CD4-positive, alpha-beta T cell treated with Interferon alpha-2 for 1 hour (primary cell): ENCODE results near the gene ZFYVE27.

Source experiments
- DNase-seq, 2 donors: peaks; one replicate each; pipeline ENCODE4 v3.0.0-alpha.2; 2020 to 2022

Gene ZFYVE27

DNA sequence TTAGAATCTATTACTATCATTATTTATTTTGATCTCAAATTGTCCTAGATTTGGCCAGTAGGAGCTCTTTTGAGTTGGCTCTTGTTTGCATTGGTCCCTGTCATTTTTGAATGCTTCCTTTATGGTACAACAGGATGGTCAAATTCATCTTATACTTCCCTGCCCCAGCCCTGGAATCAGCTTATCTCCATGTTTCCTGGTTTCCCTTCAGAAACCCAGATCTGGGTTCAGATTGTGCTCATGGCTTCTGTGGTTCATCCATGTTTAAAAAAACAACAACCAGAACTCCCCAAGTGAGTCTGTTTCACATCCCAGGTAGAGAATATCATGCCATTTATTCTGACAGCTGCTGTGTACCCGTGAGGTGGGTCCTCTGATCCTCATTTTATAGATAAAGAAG is 10.6 kb downstream of the ZFYVE27 start:
- no peak for DNase-seq

DNA sequence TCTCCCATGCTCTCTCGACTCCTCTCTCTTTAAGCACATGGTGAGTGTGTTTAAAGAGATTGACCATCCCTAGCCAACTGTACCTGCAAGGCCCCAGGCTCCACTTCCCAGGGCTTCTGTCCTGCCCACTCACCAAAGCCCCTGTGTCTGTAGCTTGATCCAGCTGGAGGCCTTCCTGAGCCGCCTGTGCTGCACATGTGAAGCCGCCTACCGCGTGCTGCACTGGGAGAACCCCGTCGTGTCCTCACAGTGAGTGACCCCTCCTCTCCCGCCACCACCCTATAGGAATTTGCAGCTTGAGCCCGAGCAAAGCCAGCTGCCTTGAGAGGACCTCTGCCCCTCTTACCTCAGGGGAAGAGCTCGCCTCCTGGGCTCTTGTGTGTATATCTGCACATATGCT is 11.2 kb downstream of the ZFYVE27 start:
- DNase-seq, result no peak

DNA sequence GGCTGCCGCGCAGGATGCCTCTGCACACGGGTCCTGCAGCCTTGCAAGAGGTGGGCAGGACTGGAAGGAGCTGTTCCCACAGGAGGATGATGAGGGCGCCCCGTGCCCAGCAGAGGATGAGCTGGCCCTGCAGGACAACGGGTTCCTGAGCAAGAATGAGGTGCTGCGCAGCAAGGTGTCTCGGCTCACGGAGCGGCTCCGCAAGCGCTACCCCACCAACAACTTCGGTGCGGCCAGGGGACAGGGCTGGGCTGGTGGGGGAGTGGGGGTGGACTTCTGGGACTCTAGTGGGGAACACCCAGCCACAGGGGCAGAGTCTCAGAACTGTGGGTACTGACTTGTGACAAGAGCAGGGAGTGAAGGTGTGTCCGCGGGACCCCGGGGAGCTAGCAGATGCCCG is 16.0 kb downstream of the ZFYVE27 start:
- DNase-seq, result no peak

DNA sequence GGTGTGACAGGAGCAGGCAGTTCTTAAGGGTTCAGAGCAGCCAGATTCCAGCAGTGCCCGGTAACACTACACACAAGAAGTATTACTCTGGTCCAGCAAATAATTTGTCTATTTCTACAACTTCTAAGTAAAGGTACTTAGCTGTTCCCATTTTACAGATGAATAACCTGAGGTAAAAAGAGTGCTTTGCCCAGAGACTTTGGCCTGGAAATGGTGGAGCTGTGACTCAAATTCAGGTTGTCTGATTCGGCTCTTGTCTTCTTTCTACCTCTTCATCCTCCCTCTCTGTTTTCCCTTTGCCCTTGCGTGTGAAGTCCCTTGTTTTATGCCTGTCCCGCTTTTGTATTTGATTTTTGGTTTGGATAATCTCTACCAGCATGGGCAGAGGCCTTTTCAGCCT is 17.8 kb downstream of the ZFYVE27 start:
- DNase-seq, result no peak

DNA sequence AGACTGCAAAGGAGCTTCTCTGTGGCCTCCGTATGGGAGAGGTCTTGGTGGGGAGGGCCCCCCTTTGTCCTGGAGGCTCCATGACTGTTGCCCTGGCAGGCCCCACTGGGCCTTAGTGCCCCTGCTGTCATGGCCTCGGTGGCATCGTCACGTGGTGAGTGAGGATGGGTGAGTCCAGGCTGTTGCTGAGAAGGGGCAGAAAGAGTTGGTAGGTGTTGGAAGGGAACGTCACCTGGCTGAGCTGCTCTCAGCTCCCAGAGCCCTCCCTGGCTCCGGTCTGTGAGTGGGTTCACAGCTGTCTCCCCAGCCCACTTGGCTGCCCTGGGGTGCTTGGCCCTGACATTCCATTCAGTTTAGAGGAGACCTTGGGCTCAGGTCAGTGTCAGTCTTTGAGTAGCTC is 18.8 kb downstream of the ZFYVE27 start:
- DNase-seq, result no peak

DNA sequence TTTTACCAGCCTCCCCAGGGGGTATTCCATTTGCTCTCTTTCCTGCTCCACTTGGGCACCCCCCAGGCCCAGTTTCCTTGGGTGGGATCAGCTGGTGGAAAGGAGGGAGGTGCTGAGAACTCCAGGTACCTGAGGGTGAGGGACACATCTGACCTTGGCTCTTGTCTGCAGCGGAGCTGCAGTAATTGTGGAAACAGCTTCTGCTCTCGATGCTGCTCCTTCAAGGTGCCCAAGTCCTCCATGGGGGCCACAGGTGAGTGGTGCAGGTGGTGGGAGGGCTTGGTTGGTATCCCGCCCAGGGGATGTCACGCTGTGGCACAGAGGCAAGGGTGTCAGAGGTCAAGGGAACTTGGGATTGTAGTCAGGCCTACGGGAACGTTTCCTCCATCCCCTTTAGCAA is 20.5 kb downstream of the ZFYVE27 start:
- DNase-seq, result no peak

DNA sequence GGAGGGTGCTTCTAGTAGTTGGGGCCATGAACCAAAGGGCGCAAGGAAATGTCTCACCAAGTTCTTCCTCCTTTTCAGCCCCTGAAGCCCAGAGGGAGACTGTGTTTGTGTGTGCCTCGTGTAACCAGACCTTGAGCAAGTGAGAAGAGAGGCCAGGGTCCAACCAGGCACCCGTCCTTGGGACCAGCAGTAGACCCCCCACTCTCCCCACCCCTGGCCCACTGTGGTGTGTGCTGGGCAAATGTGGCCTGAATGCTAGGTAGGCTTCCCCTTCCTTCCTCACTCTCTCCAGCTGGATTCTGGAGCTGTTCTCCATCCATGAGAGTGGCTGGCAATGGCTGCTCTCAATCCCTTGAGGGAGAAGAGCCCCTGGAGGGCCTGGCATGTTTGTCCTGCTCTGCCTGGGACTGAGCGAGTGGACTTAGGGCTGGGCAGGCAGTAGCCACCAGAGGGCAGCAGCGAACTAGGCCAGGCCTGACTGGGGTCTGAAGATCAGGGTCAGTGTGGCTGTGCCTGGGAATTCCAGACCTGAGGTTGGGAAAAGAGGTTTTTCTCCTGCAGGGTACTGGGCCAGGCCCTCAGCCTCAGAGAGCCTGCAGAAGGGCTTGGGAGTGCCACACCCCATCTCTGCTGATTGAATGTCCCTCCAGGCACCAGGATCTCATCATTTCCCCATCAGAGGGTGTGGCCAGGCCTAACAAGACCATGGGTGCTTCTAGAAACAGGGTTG is 22.4 kb downstream of the ZFYVE27 start:
- DNase-seq, result peak; percentile 27 to 52

DNA sequence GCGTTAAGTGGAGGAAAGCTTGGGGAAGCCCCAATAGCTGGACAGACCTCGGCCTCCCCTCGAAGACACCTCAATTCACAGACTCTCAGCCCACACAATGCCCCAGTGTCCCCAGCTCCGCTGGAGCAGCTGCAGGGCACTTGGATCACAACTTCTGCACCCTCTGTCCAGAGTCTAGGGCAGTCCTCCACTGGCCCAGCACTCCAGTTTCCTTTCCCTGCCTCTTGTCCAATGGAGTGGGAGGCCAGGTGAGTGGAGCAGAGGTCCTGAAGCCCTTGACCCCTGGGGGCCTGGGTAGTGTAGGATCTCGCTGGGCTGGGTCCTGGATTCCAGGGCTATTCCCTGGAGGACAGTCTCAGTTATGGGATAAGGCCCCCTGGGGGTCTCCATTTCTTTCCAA is 23.0 kb downstream of the ZFYVE27 start:
- no peak for DNase-seq

DNA sequence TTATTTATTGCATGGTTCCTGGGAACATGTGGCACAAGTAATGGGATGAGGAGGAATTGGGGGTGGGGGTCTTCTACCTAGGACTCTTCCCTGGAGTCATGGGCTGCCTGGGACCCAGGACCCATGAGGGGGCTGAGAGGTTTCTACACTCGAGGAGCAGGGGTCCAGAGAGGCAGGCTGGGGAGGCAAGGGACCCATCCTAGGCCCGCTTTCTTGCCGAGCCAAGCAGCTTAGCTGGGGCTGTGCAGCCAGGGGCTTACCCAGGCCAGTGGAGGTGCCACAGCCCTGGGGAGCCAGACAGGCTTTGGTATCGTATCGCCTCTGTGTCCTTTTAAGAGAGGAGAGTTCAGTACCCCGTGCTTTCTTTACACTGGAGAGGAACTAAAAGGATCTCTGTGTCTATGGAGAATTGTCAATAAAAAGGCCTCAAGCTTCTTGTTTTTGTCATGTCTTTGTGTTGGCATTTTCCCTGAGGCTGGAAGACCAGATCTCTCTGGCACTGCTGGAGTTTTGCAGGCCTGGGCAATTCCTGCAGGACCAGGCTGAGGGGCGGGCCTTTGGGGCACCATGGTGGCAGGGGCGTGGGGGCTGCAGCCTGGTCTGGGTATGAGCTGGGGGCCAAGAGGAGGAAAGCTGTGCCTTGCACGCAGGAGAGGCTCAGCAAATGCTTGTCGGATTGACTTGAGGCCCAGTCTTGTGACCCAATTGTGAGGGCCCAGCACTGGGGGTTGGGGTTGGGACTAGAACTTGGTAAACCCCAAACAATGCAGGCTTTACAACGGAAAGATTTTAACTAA is 23.7 kb downstream of the ZFYVE27 start:
- no peak for DNase-seq

DNA sequence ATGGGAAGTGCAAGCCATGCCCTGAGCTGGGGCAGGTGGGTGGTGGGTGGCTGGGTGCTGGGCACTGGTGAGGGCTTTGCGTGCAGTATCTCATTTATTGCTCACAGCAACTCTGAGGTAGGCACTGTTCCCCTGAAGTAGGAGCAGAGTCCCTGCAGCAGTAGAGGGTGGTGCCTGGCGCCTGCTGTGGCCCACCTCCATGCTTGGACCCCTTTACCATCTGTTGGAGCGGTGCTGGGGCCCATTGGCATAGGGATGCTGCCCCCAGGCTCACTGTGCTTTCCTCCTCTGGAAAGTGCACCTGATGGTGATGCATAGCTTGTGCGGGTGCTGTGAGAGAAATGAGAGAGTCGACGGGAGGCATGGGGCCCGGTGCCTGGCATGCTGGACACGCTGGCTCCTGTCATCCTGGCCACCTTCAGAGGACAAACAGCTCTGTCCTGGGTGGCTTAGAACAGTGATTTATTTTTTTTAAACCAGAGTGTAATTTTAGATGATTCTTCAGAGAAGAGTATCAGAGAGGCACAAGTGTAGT is 24.5 kb downstream of the ZFYVE27 start:
- DNase-seq, result no peak

DNA sequence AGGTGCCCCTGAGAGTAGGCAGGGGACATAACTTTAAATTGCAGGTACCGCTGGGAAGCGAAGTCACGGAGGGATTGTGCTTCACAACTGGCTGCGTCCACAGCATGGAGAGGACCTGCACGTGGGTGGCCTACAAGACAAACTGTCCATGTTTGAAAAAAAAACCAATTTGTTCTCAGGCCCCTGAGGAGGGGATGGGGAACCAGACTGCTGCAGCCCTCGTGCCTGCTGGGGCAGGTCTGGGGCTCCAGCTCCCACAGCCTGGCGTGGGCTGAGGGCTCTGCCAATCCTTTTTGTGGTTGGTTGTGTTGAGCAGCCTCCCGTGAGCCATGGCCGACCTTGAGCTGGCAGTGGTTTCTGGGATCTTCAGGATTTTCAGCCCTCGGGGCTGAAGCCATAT is 25.1 kb downstream of the ZFYVE27 start:
- no peak for DNase-seq

DNA sequence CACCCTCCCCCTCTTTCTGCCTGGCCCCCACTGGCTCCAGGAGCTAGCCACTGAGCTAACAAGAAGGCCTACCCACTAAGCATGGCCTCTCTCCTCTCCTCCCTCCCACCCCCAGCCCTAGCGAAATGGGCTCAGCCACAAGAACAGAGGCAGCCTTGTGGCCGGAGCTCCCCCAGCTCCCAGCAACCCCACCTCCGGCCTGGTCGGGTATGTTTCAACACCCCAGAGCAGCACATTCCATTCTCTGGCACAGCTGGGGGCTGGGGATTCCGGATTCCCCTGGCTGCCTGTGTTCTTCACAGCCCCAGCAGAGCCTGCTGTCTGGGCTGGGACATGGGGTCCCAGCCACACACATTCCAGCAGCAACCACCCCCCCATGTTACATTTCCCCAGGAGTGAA is 25.9 kb downstream of the ZFYVE27 start:
- DNase-seq, result no peak

DNA sequence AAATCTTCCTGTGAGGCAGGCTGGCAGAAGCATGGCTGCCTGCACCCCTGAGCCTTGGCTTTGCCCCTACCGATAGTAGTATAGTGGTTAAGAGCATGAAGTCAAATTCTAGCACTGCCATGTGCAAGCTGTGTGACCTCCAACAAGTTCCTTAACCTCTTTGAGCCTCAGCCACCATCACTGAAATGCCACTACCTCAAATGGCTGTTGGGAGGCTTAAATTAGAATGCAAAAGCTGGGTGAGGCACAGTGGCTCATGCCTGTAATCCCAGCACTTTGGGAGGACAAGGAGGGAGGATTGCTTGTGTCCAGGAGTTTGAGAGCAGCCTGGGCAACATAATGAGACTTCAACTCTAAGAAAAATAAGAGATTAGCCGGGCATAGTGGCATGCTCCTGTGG is 26.5 kb downstream of the ZFYVE27 start:
- no peak for DNase-seq

DNA sequence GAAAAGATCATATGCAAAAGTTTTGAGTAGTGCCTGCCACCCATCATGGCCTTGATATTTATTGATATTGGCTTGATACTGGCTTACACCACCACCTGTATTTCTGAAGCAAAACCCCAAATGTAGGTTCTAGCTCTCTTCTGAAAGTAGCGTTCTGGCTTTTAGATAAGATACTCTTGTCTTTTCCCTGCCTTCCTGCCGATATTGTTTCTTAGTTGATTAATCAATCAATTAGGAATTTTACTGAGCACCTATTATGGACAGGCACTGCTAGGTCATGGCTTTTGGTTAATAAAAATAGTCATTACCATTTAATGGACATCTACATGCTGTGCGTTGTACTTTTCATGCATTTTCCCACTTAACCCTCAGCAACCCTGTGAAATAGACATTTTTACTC is 27.0 kb downstream of the ZFYVE27 start:
- no peak for DNase-seq

DNA sequence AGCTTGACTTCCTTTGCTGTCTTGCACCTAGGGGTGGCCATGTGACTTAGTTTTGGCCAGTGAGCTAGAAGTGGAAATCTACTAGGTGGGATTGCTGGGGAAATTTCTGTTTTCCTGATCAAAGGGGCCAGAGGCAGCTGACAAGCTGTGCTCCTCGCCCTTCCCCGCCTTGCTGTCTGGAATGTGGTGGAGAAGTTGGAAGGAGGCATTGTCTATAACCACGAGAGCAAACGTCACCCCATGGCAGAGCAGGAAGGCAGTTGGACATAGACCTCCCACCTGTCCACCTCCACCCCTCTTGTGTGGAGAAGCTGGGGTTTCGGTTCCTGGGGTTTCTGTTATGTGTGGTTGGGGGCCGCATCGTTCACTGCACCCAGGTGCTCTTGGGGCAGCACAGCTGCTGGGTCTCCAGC is 27.6 kb downstream of the ZFYVE27 start:
- no peak for DNase-seq

DNA sequence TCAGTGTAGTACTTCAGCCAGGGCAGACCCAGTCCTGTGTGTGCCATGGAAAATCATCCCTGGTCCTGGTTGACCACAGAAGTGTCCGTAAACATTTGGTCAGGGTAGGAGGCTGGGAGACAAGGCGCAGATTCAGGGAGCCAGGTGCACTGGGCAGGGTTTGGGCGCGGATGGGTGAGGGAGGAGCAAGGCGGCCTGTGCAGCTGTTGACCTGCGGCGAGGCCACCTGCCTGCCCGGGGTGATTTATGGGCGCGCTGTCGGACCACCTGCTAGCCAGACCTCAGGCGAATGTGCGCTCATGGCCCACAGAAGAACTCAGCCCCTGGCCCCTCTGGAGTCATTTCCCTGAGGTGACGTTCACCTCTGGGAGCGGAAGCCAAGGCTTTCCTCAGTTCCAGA is 28.3 kb downstream of the ZFYVE27 start:
- DNase-seq, result no peak

DNA sequence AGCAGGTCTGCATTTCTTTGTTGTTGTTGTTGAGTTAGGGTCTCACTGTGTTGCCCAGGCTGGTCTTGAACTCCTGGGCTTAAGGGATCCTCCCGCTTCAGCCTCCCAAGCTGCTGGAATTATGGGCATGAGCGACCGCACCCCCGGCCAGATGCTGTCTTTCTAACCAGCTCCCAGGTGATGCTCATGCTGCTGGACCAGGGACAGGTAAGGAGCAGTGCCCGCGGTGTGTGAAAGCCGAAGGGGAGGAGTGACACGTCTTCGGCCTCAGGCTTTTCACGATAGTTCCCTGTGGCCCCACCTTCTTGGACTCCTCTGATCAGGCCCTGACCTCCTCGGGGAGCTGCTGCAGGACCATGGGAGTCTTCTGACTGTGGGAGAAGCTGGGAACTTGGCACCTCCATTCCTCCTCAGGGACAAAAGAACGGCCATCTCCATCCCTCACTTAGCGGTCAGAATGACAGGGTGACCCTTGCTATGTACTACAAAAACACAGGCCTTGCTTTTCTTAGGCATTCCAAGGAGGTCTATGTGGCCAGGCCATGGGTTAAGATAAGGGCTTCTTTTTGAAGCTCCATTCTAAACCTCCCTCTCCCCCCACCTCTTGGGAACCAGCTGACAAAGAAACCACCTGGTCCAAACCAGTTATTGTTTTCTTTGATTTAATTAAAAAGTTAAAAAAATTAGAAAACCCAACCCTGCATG is 29.3 kb downstream of the ZFYVE27 start:
- DNase-seq, result no peak

DNA sequence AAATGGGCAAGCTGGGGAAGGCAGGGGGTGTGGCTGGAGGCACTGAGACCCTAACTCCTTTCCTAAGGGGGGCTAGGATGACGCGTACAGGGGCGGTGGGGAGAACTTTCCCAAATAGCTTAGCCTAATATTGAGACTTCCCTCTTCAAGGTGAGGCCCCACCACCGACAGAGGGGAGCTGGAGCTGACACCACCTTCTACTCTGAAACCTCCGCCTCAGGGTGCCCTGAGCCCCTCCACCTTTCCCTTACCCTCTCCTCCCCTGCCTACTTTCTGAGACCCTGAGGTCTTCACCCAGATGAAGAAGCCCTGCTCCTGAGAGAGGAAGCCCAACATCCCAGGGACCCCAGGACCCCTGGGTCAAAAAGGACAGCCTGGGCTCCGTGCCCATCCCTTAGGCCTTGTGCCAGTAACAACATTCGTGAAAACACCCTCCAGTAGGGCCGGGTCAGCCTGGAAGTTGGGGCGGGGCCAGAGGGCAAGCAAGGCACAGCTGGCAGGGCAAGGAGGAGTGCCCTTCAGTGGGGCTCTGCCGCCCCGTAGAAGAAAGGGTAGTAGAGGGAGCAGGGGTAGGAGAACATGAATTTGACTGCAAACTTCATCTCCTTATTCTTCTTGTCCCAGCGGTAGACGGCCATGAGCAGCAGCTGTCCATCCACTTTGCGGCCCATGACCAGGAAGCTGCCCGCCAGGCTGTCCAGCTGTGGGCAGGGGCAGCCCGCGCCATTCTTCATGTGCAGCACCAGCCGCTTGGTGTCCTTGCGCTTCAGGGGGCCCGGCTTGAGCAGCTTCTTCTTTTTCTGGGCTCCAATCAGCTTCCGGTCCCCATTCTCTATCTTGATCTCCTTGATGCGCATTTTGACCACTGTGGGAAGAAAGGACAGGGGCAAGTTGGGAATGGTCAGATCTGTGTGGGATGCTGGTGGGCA is 30.3 kb downstream of the ZFYVE27 start:
- DNase-seq, result no peak

DNA sequence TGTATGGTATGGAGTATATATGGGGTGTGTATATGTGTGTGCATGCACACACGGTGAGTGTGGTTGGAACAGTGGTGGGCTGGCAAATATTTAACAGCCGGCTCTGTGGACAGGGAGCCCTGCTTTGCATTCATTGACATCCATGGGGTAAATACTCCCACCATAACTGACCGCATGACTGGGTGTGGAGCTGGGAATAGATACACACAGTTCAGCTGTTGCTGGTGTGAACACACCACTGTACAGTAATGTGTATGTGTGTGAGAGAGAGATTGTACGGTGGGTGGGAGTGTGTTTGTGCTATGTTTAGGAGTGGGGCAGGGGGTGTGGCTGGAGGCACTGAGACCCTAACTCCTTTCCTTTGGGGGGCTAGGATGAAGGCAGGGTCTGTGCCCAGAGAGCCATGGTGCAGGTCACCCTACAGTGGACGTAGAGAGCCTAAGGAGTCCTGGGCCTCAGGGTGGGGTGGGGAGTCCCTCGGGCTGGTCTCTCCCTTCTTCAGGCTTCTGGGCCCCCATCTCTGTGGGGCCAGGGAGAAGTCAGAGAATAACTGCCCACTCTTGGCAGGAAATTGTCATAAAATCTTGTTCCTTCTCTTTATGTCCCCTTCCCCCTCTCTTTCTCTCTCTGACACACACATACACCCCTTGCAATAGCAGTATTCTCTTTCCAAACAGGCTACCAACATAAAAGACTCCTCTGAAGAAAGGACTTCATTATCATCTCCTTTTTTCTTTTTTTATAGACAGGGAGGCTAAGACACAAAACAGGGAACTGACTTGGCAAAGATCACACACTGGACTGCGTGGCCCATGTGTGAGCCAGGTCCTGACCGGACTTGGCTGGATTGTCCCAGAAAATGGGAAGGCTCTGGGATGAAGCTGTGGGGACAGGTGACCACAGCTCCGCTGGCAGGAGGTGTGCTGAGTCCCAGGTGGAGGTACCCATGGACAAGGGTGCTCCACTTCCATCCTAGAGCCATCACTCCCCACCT is 31.7 kb downstream of the ZFYVE27 start:
- DNase-seq, result no peak

DNA sequence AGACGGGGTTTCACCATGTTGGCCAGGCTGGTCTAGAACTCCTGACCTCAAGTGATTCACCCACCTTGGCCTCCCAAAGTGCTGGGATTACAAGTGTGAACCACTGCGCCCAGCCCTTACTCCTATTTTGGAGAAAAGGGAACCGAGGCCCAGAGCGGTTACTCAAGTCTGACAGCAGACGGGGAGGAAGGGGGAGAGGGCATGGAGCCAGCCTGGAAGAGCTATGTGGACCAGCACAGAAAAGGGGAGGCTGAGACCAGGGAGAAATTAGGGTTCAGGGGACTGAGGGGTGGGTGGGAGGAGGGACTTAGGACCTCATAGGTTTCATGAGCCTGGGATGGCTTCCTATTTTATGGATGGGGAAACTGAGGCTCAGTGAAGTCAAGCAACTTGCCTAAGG is 33.3 kb downstream of the ZFYVE27 start:
- DNase-seq, result no peak
